HepG2 (cell line): ENCODE results near the gene BANP. TPM values are rescaled to one million over a fixed set of nuclear protein-coding genes. Genes with fewer than 3 reads are reported as not detected.
A peak's percentile ranks its signal among the peaks of the same experiment; 100 is the strongest.

Source experiments
- GABPB1 ChIP-seq: IDR thresholded peaks from 2 replicates; pipeline ENCODE4 v1.6.1; 2016; ENCODE audit warnings: mild to moderate bottlenecking, missing genetic modification reagents, moderate library complexity, missing compliant biosample characterization
- MAFG ChIP-seq: sonication (generic); formaldehyde crosslinking; IDR thresholded peaks from 2 replicates; pipeline ENCODE4 v1.5.1; 2020; ENCODE audit warnings: mild to moderate bottlenecking, missing genetic modification reagents
- TRIM24 ChIP-seq: sonication (generic); formaldehyde crosslinking; IDR thresholded peaks from 2 replicates; pipeline ENCODE4 v1.8.0; 2022; ENCODE audit warnings: mild to moderate bottlenecking, missing genetic modification reagents
- ZBTB7A ChIP-seq: sonication (generic); formaldehyde crosslinking; IDR thresholded peaks from 2 replicates; pipeline ENCODE4 v1.8.0; 2022; ENCODE audit warnings: mild to moderate bottlenecking, missing genetic modification reagents
- ZNF781 ChIP-seq: sonication (generic); formaldehyde crosslinking; IDR thresholded peaks from 2 replicates; pipeline ENCODE4 v1.5.1; 2020; ENCODE audit warnings: borderline replicate concordance, mild to moderate bottlenecking, missing genetic modification reagents; ENCODE audit errors: not compliant biosample characterization
- ZSCAN21 ChIP-seq: sonication (generic); formaldehyde crosslinking; IDR thresholded peaks from 2 replicates; pipeline ENCODE4 v1.8.0; 2022; ENCODE audit warnings: mild to moderate bottlenecking, missing genetic modification reagents, moderate library complexity, borderline replicate concordance
- ZSCAN31 ChIP-seq: sonication (generic); formaldehyde crosslinking; IDR thresholded peaks from 2 replicates; pipeline ENCODE4 v1.5.0; 2020; ENCODE audit warnings: low read depth, mild to moderate bottlenecking, missing genetic modification reagents
- polyA plus RNA-seq, 8 experiments: library from polyadenylated mRNA; depleted of rRNA in 3 of 8; stranded (reverse) in 7 of 8; unstranded in 1 of 8; fragments of >200 nt; fragmentation: Illumina TruSeq in 4 of 8; extraction: Trizol in 4 of 8; gene quantifications; 2 replicates each; pipeline versions ENCODE4 v1.2.1 to v1.2.3, GENCODE V29; 2011 to 2016; ENCODE audit warnings: low read depth in 4 of 8, missing spikeins in 1 of 8, mixed read lengths in 1 of 8; ENCODE audit not compliant: insufficient read depth in 1 of 8
- total RNA-seq, 5 experiments: library from RNA; depleted of rRNA; stranded (reverse); fragments of >200 nt; fragmentation: Illumina TruSeq; extraction: Trizol; gene quantifications; 2 replicates each; pipeline ENCODE4 v1.2.3, GENCODE V29; 2016; ENCODE audit warnings: low read depth in 1 of 5
- TF ChIP-seq, protein P1 (sequence below): sonication (generic); formaldehyde crosslinking; IDR thresholded peaks from 2 replicates; pipeline ENCODE4 v1.5.0; 2020; ENCODE audit warnings: mild to moderate bottlenecking, missing genetic modification reagents
- TF ChIP-seq, protein P2 (sequence below): conservative IDR thresholded peaks from 2 replicates; pipeline ENCODE4 v1.6.1; 2018; ENCODE audit warnings: missing genetic modification reagents
- TF ChIP-seq, protein P3 (sequence below): sonication (generic); formaldehyde crosslinking; IDR thresholded peaks from 2 replicates; pipeline ENCODE4 v1.4.0; 2020; ENCODE audit warnings: missing genetic modification reagents
- TF ChIP-seq, protein P4 (sequence below): sonication (generic); formaldehyde crosslinking; IDR thresholded peaks from 2 replicates; pipeline ENCODE4 v1.5.0; 2020; ENCODE audit warnings: missing genetic modification reagents
- TF ChIP-seq, protein P5 (sequence below): sonication (generic); formaldehyde crosslinking; IDR thresholded peaks from 2 replicates; pipeline ENCODE4 v1.4.0; 2020; ENCODE audit warnings: low read depth, mild to moderate bottlenecking, missing genetic modification reagents
- TF ChIP-seq, protein P6 (sequence below): sonication (generic); formaldehyde crosslinking; IDR thresholded peaks from 2 replicates; pipeline ENCODE4 v1.9.0; 2022; ENCODE audit warnings: missing genetic modification reagents, mild to moderate bottlenecking, borderline replicate concordance

BANP gene
- total and polyA plus RNA-seq, 2 of the 13 experiments (the other 11 are each of a cell fraction or from before 2014, with no cell fraction given) = 20.2 to 23.8 TPM

DNA sequence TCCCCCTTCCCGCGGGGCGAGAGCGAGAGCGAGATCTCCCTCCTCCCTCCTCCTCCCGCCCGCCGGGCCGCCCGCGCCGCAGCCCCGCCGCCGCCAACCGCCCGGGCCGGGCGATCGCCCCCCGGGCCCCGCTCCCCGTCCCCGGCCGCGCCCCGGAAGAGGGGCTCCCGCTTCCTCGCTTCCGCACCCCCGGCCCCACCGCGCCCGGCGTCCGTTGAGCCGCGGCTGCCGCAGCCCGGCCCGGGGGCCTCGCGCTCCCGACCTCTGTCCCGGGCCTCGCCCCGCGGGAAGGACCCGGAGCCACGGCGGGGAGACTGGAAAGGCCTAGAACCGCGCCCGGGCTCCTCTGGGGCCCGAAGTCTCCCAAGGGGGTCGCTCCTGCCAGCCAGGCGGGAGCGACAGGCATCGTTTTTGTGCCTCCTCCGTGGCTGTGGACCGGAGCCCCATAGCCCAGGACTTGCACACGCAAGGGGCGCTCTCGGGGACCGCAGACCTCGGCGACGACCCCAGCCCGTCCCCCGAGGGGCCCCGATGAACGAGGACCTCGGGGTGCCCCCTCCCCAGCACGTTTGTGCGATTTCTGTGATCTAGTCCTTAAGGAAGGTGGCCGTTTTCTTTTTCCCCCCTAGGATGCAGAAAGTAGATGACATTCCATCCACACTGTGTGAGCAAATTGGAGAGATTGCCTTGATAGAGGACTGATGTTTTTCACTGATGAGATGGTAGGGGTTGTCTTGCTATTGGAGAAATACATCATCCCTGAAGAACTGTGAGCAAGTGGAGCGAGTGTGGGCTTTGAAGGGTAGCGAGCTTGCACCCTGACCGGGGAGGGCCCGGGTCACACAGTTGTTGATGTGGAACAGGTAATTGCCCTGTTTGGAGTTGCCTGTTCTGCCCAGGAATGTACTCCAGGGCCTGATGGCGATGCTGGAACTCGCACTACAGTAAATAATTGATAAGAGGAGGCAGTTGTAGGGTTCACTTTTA lies 611 bp downstream of the BANP start (continued):
- TF ChIP-seq ZNF781 (CRISPR knock-in tag) = peak; percentile 11
- TF ChIP-seq, protein P1, sequence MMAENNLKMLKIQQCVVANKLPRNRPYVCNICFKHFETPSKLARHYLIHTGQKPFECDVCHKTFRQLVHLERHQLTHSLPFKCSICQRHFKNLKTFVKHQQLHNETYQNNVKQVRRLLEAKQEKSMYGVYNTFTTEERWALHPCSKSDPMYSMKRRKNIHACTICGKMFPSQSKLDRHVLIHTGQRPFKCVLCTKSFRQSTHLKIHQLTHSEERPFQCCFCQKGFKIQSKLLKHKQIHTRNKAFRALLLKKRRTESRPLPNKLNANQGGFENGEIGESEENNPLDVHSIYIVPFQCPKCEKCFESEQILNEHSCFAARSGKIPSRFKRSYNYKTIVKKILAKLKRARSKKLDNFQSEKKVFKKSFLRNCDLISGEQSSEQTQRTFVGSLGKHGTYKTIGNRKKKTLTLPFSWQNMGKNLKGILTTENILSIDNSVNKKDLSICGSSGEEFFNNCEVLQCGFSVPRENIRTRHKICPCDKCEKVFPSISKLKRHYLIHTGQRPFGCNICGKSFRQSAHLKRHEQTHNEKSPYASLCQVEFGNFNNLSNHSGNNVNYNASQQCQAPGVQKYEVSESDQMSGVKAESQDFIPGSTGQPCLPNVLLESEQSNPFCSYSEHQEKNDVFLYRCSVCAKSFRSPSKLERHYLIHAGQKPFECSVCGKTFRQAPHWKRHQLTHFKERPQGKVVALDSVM (CRISPR knock-in tag) = 0 out of 2 replicates have a peak, but pooled peaks have one; percentile 37
- no peak; the same call in 1 of the 2 replicates for TF ChIP-seq GABPB1 (CRISPR knock-in tag)
- TF ChIP-seq ZSCAN31 (CRISPR knock-in tag) = peak; percentile 1; the same call in 1 of the 2 replicates
- peak; percentile 75; the same call in 1 of the 2 replicates for TF ChIP-seq ZBTB7A (CRISPR knock-in tag)
- TF ChIP-seq, protein P2, sequence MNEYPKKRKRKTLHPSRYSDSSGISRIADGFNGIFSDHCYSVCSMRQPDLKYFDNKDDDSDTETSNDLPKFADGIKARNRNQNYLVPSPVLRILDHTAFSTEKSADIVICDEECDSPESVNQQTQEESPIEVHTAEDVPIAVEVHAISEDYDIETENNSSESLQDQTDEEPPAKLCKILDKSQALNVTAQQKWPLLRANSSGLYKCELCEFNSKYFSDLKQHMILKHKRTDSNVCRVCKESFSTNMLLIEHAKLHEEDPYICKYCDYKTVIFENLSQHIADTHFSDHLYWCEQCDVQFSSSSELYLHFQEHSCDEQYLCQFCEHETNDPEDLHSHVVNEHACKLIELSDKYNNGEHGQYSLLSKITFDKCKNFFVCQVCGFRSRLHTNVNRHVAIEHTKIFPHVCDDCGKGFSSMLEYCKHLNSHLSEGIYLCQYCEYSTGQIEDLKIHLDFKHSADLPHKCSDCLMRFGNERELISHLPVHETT (CRISPR knock-in tag) = peak; percentile 68; the same call in 1 of the 2 replicates
- TF ChIP-seq MAFG = 0 out of 2 replicates have a peak, but pooled peaks have one; percentile 63
- TF ChIP-seq, protein P3, sequence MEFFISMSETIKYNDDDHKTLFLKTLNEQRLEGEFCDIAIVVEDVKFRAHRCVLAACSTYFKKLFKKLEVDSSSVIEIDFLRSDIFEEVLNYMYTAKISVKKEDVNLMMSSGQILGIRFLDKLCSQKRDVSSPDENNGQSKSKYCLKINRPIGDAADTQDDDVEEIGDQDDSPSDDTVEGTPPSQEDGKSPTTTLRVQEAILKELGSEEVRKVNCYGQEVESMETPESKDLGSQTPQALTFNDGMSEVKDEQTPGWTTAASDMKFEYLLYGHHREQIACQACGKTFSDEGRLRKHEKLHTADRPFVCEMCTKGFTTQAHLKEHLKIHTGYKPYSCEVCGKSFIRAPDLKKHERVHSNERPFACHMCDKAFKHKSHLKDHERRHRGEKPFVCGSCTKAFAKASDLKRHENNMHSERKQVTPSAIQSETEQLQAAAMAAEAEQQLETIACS (CRISPR knock-in tag) = 0 out of 2 replicates have a peak, but pooled peaks have one; percentile 34
- TF ChIP-seq, protein P4, sequence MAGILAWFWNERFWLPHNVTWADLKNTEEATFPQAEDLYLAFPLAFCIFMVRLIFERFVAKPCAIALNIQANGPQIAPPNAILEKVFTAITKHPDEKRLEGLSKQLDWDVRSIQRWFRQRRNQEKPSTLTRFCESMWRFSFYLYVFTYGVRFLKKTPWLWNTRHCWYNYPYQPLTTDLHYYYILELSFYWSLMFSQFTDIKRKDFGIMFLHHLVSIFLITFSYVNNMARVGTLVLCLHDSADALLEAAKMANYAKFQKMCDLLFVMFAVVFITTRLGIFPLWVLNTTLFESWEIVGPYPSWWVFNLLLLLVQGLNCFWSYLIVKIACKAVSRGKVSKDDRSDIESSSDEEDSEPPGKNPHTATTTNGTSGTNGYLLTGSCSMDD (CRISPR knock-in tag) = no peak
- TF ChIP-seq ZSCAN21 (CRISPR knock-in tag) = 0 out of 2 replicates have a peak, but pooled peaks have one; percentile 5
- TF ChIP-seq, protein P5, sequence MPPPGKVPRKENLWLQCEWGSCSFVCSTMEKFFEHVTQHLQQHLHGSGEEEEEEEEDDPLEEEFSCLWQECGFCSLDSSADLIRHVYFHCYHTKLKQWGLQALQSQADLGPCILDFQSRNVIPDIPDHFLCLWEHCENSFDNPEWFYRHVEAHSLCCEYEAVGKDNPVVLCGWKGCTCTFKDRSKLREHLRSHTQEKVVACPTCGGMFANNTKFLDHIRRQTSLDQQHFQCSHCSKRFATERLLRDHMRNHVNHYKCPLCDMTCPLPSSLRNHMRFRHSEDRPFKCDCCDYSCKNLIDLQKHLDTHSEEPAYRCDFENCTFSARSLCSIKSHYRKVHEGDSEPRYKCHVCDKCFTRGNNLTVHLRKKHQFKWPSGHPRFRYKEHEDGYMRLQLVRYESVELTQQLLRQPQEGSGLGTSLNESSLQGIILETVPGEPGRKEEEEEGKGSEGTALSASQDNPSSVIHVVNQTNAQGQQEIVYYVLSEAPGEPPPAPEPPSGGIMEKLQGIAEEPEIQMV (CRISPR knock-in tag) = 0 out of 2 replicates have a peak, but pooled peaks have one; percentile 1
- TF ChIP-seq, protein P6, sequence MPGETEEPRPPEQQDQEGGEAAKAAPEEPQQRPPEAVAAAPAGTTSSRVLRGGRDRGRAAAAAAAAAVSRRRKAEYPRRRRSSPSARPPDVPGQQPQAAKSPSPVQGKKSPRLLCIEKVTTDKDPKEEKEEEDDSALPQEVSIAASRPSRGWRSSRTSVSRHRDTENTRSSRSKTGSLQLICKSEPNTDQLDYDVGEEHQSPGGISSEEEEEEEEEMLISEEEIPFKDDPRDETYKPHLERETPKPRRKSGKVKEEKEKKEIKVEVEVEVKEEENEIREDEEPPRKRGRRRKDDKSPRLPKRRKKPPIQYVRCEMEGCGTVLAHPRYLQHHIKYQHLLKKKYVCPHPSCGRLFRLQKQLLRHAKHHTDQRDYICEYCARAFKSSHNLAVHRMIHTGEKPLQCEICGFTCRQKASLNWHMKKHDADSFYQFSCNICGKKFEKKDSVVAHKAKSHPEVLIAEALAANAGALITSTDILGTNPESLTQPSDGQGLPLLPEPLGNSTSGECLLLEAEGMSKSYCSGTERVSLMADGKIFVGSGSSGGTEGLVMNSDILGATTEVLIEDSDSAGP (CRISPR knock-in tag) = peak; percentile 26; the same call in 1 of the 2 replicates
- TF ChIP-seq TRIM24 (CRISPR knock-in tag) = no peak
